Naive thymus-derived CD4-positive, alpha-beta T cell (primary cell): Measurements from ENCODE around the gene SLC23A1. TPM values are rescaled to one million over a fixed set of nuclear protein-coding genes. Genes with fewer than 3 reads are reported as not detected.
"Not testable (repeated sequence)": the region's sequence is repeated elsewhere in the genome, so short reads cannot be mapped to it uniquely, and the experiment has no call there.

Experiments used
- ATAC-seq: fragments of 150-1000 bp; cut with Tn5 transposase; 2 replicates; pipeline ENCODE4 v1.10.0; 2021; ENCODE audit warnings: mild to moderate bottlenecking, moderate library complexity
- CTCF ChIA-PET: fragments of 350-600 bp; sonication (Branson Sonifier 250); formaldehyde crosslinking; loops from one replicate; lab custom pipeline; 2021; ENCODE audit warnings: antibody characterized with exemption; lab: Charles Lee
- POLR2A ChIA-PET: fragments of 350-600 bp; sonication (Branson Sonifier 250); formaldehyde crosslinking; loops from one replicate; lab custom pipeline; 2021; ENCODE audit warnings: antibody characterized with exemption, inconsistent platforms; lab: Charles Lee
- DNase-seq, 9 donors: peaks; one replicate each; pipeline versions ENCODE4 v3.0.0 to v3.0.0-alpha.2; 2020 to 2022; ENCODE audit warnings: mixed read lengths in 1 of 9
- H3K27ac ChIP-seq: one replicate; pipeline ENCODE4 v1.7.0; 2013; ENCODE audit warnings: mild to moderate bottlenecking, low read depth, low read length, moderate library complexity
- H3K27me3 ChIP-seq, 2 donors: one replicate each; pipeline ENCODE4 v1.7.0; 2013; ENCODE audit warnings: low read length in 2 of 2, mild to moderate bottlenecking in 2 of 2, moderate library complexity in 2 of 2; ENCODE audit not compliant: control insufficient read depth in 2 of 2, insufficient read depth in 2 of 2
- H3K36me3 ChIP-seq, 3 experiments: 1 replicate in 2 of 3; 2 replicates in 1 of 3; pipeline ENCODE4 v1.7.0; 2013; ENCODE audit warnings: low read length in 3 of 3, mild to moderate bottlenecking in 3 of 3, moderate library complexity in 1 of 3; ENCODE audit not compliant: insufficient read depth in 3 of 3, control insufficient read depth in 2 of 3
- H3K4me1 ChIP-seq, 2 donors: one replicate each; pipeline ENCODE4 v1.7.0; 2013; ENCODE audit warnings: low read length in 2 of 2, mild to moderate bottlenecking in 2 of 2, moderate library complexity in 1 of 2; ENCODE audit not compliant: control insufficient read depth in 2 of 2, insufficient read depth in 2 of 2
- H3K4me3 ChIP-seq: 2 replicates; pipeline ENCODE4 v1.7.0; 2013; ENCODE audit warnings: mild to moderate bottlenecking, low read length
- H3K9me3 ChIP-seq, 3 experiments: 1 replicate in 2 of 3; 2 replicates in 1 of 3; pipeline ENCODE4 v1.7.0; 2013; ENCODE audit warnings: low read length in 3 of 3; ENCODE audit not compliant: control insufficient read depth in 2 of 3
- H3K27ac Mint-ChIP-seq, 9 donors: one replicate each; pipeline ENCODE4 v1.8.0; 2020 to 2022; ENCODE audit warnings: mixed read lengths in 9 of 9, mild to moderate bottlenecking in 8 of 9, moderate library complexity in 5 of 9, inconsistent platforms in 2 of 9
- H3K27me3 Mint-ChIP-seq, 5 donors: one replicate each; pipeline ENCODE4 v1.8.0; 2021 to 2022; ENCODE audit warnings: mixed read lengths in 5 of 5, mild to moderate bottlenecking in 1 of 5
- H3K36me3 Mint-ChIP-seq, 5 donors: one replicate each; pipeline ENCODE4 v1.8.0; 2020 to 2022; ENCODE audit warnings: mixed read lengths in 5 of 5, mild to moderate bottlenecking in 3 of 5, inconsistent platforms in 1 of 5
- H3K4me1 Mint-ChIP-seq, 7 donors: one replicate each; pipeline ENCODE4 v1.8.0; 2020 to 2022; ENCODE audit warnings: mixed read lengths in 7 of 7, mild to moderate bottlenecking in 3 of 7, inconsistent platforms in 1 of 7
- H3K4me3 Mint-ChIP-seq, 10 donors: one replicate each; pipeline ENCODE4 v1.8.0; 2020 to 2022; ENCODE audit warnings: mild to moderate bottlenecking in 10 of 10, mixed read lengths in 10 of 10, moderate library complexity in 6 of 10, inconsistent platforms in 2 of 10
- H3K9me3 Mint-ChIP-seq, 11 donors: one replicate each; pipeline ENCODE4 v1.8.0; 2020 to 2022; ENCODE audit warnings: mixed read lengths in 11 of 11, mild to moderate bottlenecking in 4 of 11, inconsistent platforms in 1 of 11, moderate library complexity in 1 of 11
- intact Hi-C, 2 donors: fragments of 100-400 bp; cut with micrococcal nuclease; formaldehyde crosslinking; loops; one replicate each; pipeline ENCODE4 v1.15.1; 2023
- polyA plus RNA-seq, 2 donors: library from polyadenylated mRNA; unstranded; fragments of 300-500 nt; fragmentation: Illumina TruSeq; gene quantifications; one replicate each; pipeline ENCODE4 v1.2.3, GENCODE V29; 2021
- total RNA-seq, 6 experiments: library from RNA in 5 of 6; stranded (reverse) in 5 of 6; gene quantifications; 1 replicate in 5 of 6; 2 replicates in 1 of 6; pipeline ENCODE4 v1.2.3 and lab custom pipeline; 2021 to 2026

SLC23A1 gene
- total and polyA plus RNA-seq, 7 experiments from 2014 or later = 4.7 TPM; not detected in 6

DNA sequence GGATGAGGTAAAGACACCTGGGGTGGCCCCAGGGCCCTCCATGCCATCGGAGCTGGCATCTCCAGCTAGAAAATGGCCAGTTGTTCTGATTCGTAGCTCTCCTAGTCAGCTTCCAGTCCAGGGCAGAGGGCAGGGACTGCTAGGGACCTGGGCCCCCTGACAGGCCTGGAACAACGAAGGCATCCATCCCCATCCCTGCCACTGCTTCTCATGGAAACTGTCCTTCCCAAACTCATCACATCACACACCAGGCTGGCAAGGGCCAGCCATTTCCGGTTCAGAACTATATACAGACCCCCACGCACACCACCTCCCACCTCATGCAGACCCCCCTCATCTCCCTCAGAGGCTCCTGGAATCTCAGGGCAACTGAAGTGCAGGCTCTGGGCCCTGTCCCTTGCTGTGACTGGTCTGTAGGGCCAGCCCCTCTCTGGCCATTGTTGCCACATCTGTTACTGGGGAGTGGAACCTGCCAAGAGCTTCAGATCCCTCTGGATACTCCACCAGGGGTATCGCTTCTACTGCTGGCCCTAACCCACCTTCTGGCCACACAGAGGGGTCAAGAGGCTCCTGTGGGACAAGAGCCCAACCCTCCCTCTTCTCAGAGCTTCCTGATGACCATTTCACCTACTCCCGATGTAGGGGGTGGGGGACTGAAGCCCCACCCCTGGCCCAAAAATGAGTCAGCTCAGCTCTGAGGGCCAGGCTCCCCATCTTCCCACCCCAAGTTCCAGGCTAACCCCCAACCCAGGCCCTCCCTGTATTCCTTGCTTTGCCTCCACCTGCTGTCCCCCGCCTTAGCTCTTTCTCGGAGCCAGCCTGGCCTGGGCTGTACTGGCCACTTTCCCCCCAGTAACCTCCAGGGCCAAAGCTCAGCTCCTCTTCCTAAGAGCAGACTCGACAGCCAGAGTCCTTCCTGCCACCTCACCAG is 7.8 kb upstream of the SLC23A1 start:
- Histone ChIP-seq H3K27me3 (no peaks in the 10 kb centered on the region), H3K9me3 (no peaks in the 10 kb centered on the region), H3K4me3 (no peak overlapping the region), H3K36me3 (peaks cover 0 to 6% (median 0%) of the 10 kb centered on the region in 3 experiments), H3K27ac (no peak overlapping the region), H3K4me1 (peaks cover 5 to 34% of the 10 kb centered on the region in 2 donors)
- ChIA-PET CTCF (interaction anchor here (0.6 to 1.3 kb wide), 7 partner anchors 13 to 934 kb away, joined by 3 to 4 read pairs (median 3); partner anchors contain the start of gene SPATA24), POLR2A (interaction anchor here (0.6 to 4.6 kb wide), 2 partner anchors 13 to 304 kb away, joined by 4 to 24 read pairs; partner anchors contain the start of gene SPATA24)
- Mint-ChIP-seq H3K4me3 (peak overlapping the region; percentile 56 to 96 (median 82)), H3K9me3 (no peaks in the 10 kb centered on the region), H3K27me3 (no peaks in the 10 kb centered on the region), H3K27ac (peak overlapping the region in 7 of 9 donors; percentile 14 to 99 (median 74)), H3K36me3 (peaks cover 0 to 16% (median 0%) of the 10 kb centered on the region in 5 donors), H3K4me1 (peaks cover 14 to 59% (median 34%) of the 10 kb centered on the region in 7 donors)
- intact Hi-C loops = loop anchor here (1.0 to 10.0 kb wide), 4 partner anchors 170 to 926 kb away; partner anchors contain the start of genes CTNNA1 (in 1 of the 2), EGR1 (in 1 of the 2) and UBE2D2 (in 1 of the 2)
- no peak for ATAC-seq
- DNase-seq = no peak

DNA sequence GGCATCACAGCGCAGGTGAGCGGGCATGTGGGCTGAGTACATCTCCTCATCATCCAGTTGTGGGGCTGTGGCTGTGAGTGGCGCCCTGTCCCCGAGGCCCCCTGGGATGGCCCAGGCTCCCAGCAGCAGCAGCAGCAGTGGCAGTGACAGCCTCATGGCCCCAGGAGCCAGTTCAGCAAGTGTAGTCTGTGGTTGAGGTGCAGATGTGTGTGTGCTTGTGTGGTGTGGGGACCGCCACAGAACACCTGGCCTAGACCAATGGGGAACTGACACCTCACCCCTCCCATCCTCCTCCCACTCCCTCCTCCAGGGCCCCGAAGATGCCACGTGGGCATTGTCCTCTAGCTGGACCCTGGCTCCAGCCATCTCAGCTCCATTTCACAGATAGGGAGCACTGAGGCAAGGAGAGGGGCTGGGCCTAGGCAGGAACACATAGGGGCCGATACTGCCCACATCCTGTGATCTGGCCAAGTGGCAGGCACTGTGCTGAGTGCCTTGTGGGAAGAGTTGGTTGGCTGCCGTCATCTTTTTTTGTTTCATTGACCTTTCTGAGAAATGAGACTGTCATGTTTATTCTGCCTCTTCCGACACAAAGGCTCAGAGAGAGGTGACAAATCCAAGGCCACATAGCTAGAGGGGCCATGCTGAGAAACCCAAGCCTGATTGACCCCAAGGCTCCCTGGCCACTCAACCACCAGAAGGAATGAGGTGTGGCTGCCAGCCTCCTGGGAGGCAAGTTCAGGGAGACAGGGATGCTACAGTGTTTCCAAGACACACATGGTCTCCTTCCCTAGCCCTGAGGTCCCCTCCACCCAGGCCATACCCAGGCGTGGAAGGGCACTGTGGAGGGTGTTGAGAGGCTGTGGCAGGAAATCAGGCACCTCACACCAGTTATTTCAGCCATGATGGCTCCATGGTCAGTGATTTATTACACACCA is 6.9 kb upstream of the SLC23A1 start, which contains the start of gene MZB1:
TSS of gene MZB1 (minus strand) at position 213 of the 938 bp plus-strand sequence. CDS start at position 156, 57 bp downstream.
- Mint-ChIP-seq H3K27ac (peak within 1 kb of the TSS in 3 of 9 donors; percentile 9 to 99 (median 74)), H3K4me1 (peaks cover 24 to 64% (median 43%) of the 10 kb centered on the region in 7 donors), H3K27me3 (no peaks in the 10 kb centered on the region), H3K9me3 (no peaks in the 10 kb centered on the region), H3K36me3 (peaks cover 0 to 14% (median 0%) of the 10 kb centered on the region in 5 donors), H3K4me3 (peak within 1 kb of the TSS in 4 of 10 donors; percentile 1 to 96 (median 64))
- peaks cover 9 to 34% of the 10 kb centered on the region in 2 donors for H3K4me1 ChIP-seq
- ChIA-PET POLR2A (interaction anchor here (4.6 kb wide), 1 partner anchor 13 kb away, joined by 24 read pairs; the partner anchor contains the start of gene SPATA24), CTCF (interaction anchor here (1.0 kb wide), 2 partner anchors 474 to 820 kb away, joined by 3 read pairs; no protein-coding TSS in a partner anchor)
- H3K27me3 ChIP-seq = no peaks in the 10 kb centered on the region
- H3K4me3 ChIP-seq = no peak within 1 kb of the TSS
- no peaks in the 10 kb centered on the region for H3K9me3 ChIP-seq
- ATAC-seq (peak; percentile 53), DNase-seq (peak in 1 of 9 donors; percentile 76)
- no peak within 1 kb of the TSS for H3K27ac ChIP-seq
- intact Hi-C loops = loop anchor here (1.0 to 10.0 kb wide), 4 partner anchors 171 to 925 kb away; partner anchors contain the start of genes CTNNA1 (in 1 of the 2), EGR1 (in 1 of the 2) and UBE2D2 (in 1 of the 2)
- peaks cover 0 to 6% (median 0%) of the 10 kb centered on the region in 3 experiments for H3K36me3 ChIP-seq

DNA sequence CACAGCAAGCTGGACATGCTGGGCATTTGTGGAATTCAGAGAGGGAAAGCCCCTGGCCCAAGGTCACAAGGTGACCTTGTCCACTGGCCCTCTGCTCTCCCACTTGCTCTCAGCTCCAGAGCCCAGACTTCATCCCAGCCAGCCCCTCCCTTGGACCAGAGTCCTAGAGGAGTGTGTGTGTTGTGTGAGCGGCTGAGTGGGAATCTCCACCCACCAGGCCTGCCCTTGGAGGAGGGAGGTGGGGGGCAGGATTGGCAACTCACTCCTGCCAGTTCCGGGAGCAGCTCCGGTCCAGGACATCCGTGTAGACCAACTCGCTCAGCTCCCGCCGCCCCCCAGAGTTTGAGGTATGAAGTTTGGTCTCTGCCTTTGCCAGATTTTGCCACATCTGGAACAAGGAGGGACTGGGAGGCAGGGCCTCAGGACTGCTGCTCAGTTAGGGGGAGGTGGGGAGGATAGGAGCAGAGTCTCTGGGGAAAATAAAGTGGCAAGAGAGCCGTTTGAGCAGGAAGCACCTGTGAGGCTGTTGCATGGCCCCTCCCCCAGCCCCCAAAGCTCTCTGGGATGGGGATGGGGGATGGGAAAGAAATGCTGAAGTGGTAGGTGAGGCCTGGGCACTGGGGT is 5.2 kb upstream of the SLC23A1 start:
- H3K36me3 Mint-ChIP-seq = peaks cover 0 to 14% (median 0%) of the 10 kb centered on the region in 5 donors
- ATAC-seq = no peak
- peak overlapping the region in 3 of 9 donors; percentile 46 to 98 (median 81) for H3K27ac Mint-ChIP-seq
- peaks cover 0 to 6% (median 0%) of the 10 kb centered on the region in 3 experiments for H3K36me3 ChIP-seq
- peaks cover 31 to 76% (median 51%) of the 10 kb centered on the region in 7 donors for H3K4me1 Mint-ChIP-seq
- ChIA-PET POLR2A (no interaction called here), CTCF (no interaction called here)
- no peaks in the 10 kb centered on the region for H3K27me3 Mint-ChIP-seq
- H3K27ac ChIP-seq = no peak overlapping the region
- H3K4me3 ChIP-seq = no peak overlapping the region
- no peaks in the 10 kb centered on the region for H3K27me3 ChIP-seq
- DNase-seq = no peak
- no peaks in the 10 kb centered on the region for H3K9me3 Mint-ChIP-seq
- intact Hi-C loops = no loop called here
- H3K9me3 ChIP-seq = no peaks in the 10 kb centered on the region
- peak overlapping the region in 2 of 10 donors; percentile 29 to 77 for H3K4me3 Mint-ChIP-seq
- H3K4me1 ChIP-seq = peaks cover 12 to 36% of the 10 kb centered on the region in 2 donors

DNA sequence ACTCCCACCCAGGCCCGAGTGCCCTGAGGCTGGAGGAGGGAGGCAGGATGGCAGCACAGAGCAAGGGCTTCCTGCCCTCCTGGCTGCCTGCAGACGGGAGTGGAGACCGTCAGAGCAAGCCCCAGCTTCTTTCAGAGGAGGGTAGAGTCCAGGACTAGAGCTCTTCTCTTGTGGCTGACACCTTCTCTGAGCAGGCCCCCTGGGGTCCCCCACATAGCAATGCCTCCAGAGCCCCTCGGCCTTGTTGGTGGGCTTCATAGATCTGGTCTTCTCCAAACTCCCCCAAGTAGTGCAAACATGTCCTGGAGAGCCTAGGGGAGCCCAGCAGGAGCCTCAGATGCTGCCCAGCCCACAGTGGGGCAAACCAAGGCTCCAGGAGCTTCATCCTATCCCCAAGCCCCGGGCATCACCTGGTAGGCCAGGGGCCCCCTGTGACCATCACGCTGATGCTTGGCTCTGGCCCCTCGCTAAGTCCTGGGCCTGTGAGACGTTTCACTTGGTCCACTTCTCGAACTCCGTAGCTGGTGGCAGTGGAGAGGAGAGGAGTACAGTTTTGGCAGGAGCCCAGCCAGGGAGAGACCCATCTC is 4.6 kb upstream of the SLC23A1 start:
- Mint-ChIP-seq H3K4me3 (peak overlapping the region in 2 of 10 donors; percentile 61 to 77), H3K36me3 (peaks cover 0 to 14% (median 0%) of the 10 kb centered on the region in 5 donors), H3K27ac (peak overlapping the region in 5 of 9 donors; percentile 38 to 98 (median 56)), H3K9me3 (no peaks in the 10 kb centered on the region), H3K4me1 (peaks cover 31 to 75% (median 51%) of the 10 kb centered on the region in 7 donors), H3K27me3 (no peaks in the 10 kb centered on the region)
- ChIA-PET POLR2A (interaction anchor here (0.5 to 0.6 kb wide), 2 partner anchors 28 to 64 kb away, joined by 3 read pairs; no protein-coding TSS in a partner anchor), CTCF (no interaction called here)
- intact Hi-C loops = no loop called here
- Histone ChIP-seq H3K36me3 (peaks cover 0 to under 1% (median 0%) of the 10 kb centered on the region in 3 experiments), H3K27ac (no peak overlapping the region), H3K4me3 (no peak overlapping the region), H3K9me3 (no peaks in the 10 kb centered on the region), H3K27me3 (no peaks in the 10 kb centered on the region), H3K4me1 (peaks cover 12 to 35% of the 10 kb centered on the region in 2 donors)
- DNase-seq = no peak
- ATAC-seq = no peak

DNA sequence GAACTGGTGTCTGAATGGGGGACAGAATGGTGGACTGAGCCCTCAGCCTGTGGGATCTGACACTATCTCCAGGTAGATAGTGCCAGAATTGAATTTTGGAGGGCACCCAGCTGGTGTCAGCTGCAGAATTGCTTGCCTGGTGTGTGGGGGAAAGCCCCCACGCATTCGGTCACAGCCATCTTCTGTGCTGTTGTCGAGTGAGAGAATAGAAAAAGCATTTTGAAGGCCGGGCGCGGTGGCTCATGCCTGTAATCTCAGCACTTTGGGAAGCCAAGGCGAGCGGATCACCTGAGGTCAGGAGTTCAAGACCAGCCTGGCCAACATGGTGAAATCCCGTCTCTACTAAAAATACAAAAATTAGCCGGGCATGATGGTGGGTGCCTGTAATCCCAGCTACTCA is 3.9 kb upstream of the SLC23A1 start:
- peak overlapping the region in 1 of 10 donors; percentile 45 for H3K4me3 Mint-ChIP-seq
- H3K27me3 Mint-ChIP-seq, intact Hi-C loops, H3K27ac ChIP-seq, H3K9me3 ChIP-seq, H3K4me3 ChIP-seq, CTCF ChIA-PET, H3K36me3 ChIP-seq, ATAC-seq, H3K27me3 ChIP-seq, H3K9me3 Mint-ChIP-seq, DNase-seq: not testable (repeated sequence)
- peaks cover 0 to 14% (median 0%) of the 10 kb centered on the region in 5 donors for H3K36me3 Mint-ChIP-seq
- peaks cover 12 to 35% of the 10 kb centered on the region in 2 donors for H3K4me1 ChIP-seq
- H3K4me1 Mint-ChIP-seq = peaks cover 30 to 75% (median 49%) of the 10 kb centered on the region in 7 donors
- H3K27ac Mint-ChIP-seq = peak overlapping the region in 6 of 9 donors; percentile 21 to 98 (median 82)
- POLR2A ChIA-PET = interaction anchor here (0.5 to 0.6 kb wide), 2 partner anchors 27 to 35 kb away, joined by 3 read pairs; no protein-coding TSS in a partner anchor
